Neutrophil (primary cell): ENCODE results near the gene C17orf67.

ENCODE experiments used
- H3K27ac ChIP-seq: fragments of 200-600 bp; sonication (generic); 2 replicates; pipeline ENCODE4 v1.5.1; 2016; ENCODE audit warnings: mild to moderate bottlenecking, moderate library complexity
- H3K27me3 ChIP-seq: fragments of 200-600 bp; sonication (generic); 2 replicates; pipeline ENCODE4 v1.6.0; 2016; ENCODE audit warnings: mild to moderate bottlenecking
- H3K36me3 ChIP-seq: fragments of 200-600 bp; sonication (generic); 2 replicates; pipeline ENCODE4 v1.5.1; 2017
- H3K4me1 ChIP-seq, 2 experiments: fragments of 200-600 bp in 1 of 2; sonication (generic) in 1 of 2; 1 replicate in 1 of 2; 2 replicates in 1 of 2; pipeline versions ENCODE4 v1.5.1 to v1.6.1; 2013 to 2016; ENCODE audit warnings: low read depth in 1 of 2, low read length in 1 of 2, mild to moderate bottlenecking in 1 of 2, moderate library complexity in 1 of 2; ENCODE audit not compliant: control insufficient read depth in 1 of 2, insufficient read depth in 1 of 2
- H3K4me3 ChIP-seq, 2 experiments: fragments of 200-600 bp in 1 of 2; sonication (generic) in 1 of 2; 1 replicate in 1 of 2; 2 replicates in 1 of 2; pipeline ENCODE4 v1.5.1; 2013 to 2016; ENCODE audit warnings: low read depth in 1 of 2, low read length in 1 of 2, mild to moderate bottlenecking in 1 of 2, moderate library complexity in 1 of 2
- H3K9me3 ChIP-seq: fragments of 200-600 bp; sonication (generic); 2 replicates; pipeline ENCODE4 v1.5.1; 2016
- CTCF ChIP-seq: fragments of 200-600 bp; sonication (generic); IDR thresholded peaks from 2 replicates; pipeline ENCODE4 v1.5.1; 2016; ENCODE audit warnings: antibody characterized with exemption

Gene C17orf67

GRCh38 chr17:56876766-56877179 lies 43.1 kb upstream of the C17orf67 start:
- H3K9me3 ChIP-seq: no peaks in the 10 kb centered on the region
- H3K27me3 ChIP-seq: no peaks in the 10 kb centered on the region
- H3K36me3 ChIP-seq: peaks cover 4% of the 10 kb centered on the region
- H3K27ac ChIP-seq: no peak overlapping the region
- TF ChIP-seq CTCF: no peak
- H3K4me3 ChIP-seq: no peak overlapping the region
- H3K4me1 ChIP-seq: peaks cover 0 to 6% of the 10 kb centered on the region in 2 experiments

GRCh38 chr17:56870081-56870651 lies 36.4 kb upstream of the C17orf67 start:
- Histone ChIP-seq H3K4me1 (no peaks in the 10 kb centered on the region), H3K4me3 (no peak overlapping the region), H3K27ac (no peak overlapping the region), H3K9me3 (no peaks in the 10 kb centered on the region), H3K36me3 (no peaks in the 10 kb centered on the region), H3K27me3 (no peaks in the 10 kb centered on the region)
- TF ChIP-seq CTCF: no peak

GRCh38 chr17:56868716-56869115 lies 35.0 kb upstream of the C17orf67 start:
- Histone ChIP-seq H3K9me3 (no peaks in the 10 kb centered on the region), H3K27ac (no peak overlapping the region), H3K4me1 (no peaks in the 10 kb centered on the region), H3K36me3 (no peaks in the 10 kb centered on the region), H3K27me3 (no peaks in the 10 kb centered on the region), H3K4me3 (no peak overlapping the region)
- TF ChIP-seq CTCF: no peak

GRCh38 chr17:56867948-56868376 lies 34.2 kb upstream of the C17orf67 start:
- H3K9me3 ChIP-seq: no peaks in the 10 kb centered on the region
- H3K4me3 ChIP-seq: no peak overlapping the region
- no peaks in the 10 kb centered on the region for H3K27me3 ChIP-seq
- no peak overlapping the region for H3K27ac ChIP-seq
- no peaks in the 10 kb centered on the region for H3K4me1 ChIP-seq
- no peak for TF ChIP-seq CTCF
- H3K36me3 ChIP-seq: no peaks in the 10 kb centered on the region

- no peaks in the 10 kb centered on the region for H3K36me3 ChIP-seq
- no peak overlapping the region for H3K4me3 ChIP-seq
- no peak overlapping the region for H3K27ac ChIP-seq
- no peaks in the 10 kb centered on the region for H3K9me3 ChIP-seq
- TF ChIP-seq CTCF: no peak
- H3K27me3 ChIP-seq: no peaks in the 10 kb centered on the region
- no peaks in the 10 kb centered on the region for H3K4me1 ChIP-seq
Measured at GRCh38 chr17:56866496-56866895, 32.8 kb upstream of the C17orf67 start.

- no peak overlapping the region for H3K27ac ChIP-seq
- no peaks in the 10 kb centered on the region for H3K9me3 ChIP-seq
- TF ChIP-seq CTCF: no peak
- H3K4me3 ChIP-seq: no peak overlapping the region
- no peaks in the 10 kb centered on the region for H3K36me3 ChIP-seq
- H3K4me1 ChIP-seq: no peaks in the 10 kb centered on the region
- H3K27me3 ChIP-seq: no peaks in the 10 kb centered on the region
Measured at GRCh38 chr17:56866076-56866475, 32.4 kb upstream of the C17orf67 start.
